ENCODE data around the gene PLEKHN1. TPM values are rescaled to one million over a fixed set of nuclear protein-coding genes. Genes with fewer than 3 reads are reported as not detected.

The PLEKHN1 gene
- total and polyA plus RNA-seq, 2 of the 4 experiments (the other 2 are of a cell fraction): 0.54 to 2.1 TPM

- Histone ChIP-seq H3K4me2 (ENCODE audit: low read depth, low read length) (peak overlapping the region; percentile 12), H3K4me1 (ENCODE audit: control insufficient read depth, insufficient read depth, low read length) (0 out of 2 replicates have a peak, but pooled peaks cover 2% of the 10 kb centered on the region), H3K79me1 (ENCODE audit: low read depth in 1 of 2, low read length in 2 of 2) (no peaks in the 10 kb centered on the region), H3K27me3 (ENCODE audit: control insufficient read depth, insufficient read depth, low read length) (no peaks in the 10 kb centered on the region), H3K4ac (ENCODE audit: low read depth, low read length) (no peak overlapping the region), H3K27ac (ENCODE audit: insufficient read depth, low read length) (no peak overlapping the region), H2BK15ac (ENCODE audit: low read depth, low read length) (no peak overlapping the region), H2BK20ac (ENCODE audit: low read depth, low read length) (no peak overlapping the region), H3K23ac (ENCODE audit: low read depth, low read length) (no peak overlapping the region), H3K9me3 (ENCODE audit: control insufficient read depth, insufficient read depth, low read length) (no peaks in the 10 kb centered on the region), H4K8ac (ENCODE audit: low read depth in 2 of 2, low read length in 2 of 2) (0 out of 4 replicates have a peak overlapping the region, but pooled peaks of 1 of the 2 experiments have one; percentile 9), H2AFZ (replicated peaks; ENCODE audit: low read length, poor library complexity) (peak overlapping the region; percentile 76), H2AK5ac (ENCODE audit: low read depth, low read length) (no peak overlapping the region), H4K20me1 (ENCODE audit: insufficient read depth, low read length) (no peaks in the 10 kb centered on the region; the same call in 1 of the 2 replicates), H4K5ac (ENCODE audit: low read depth, low read length) (no peak overlapping the region), H4K91ac (ENCODE audit: insufficient read depth, low read depth, low read length) (no peak overlapping the region), H3K14ac (replicated peaks; ENCODE audit: low read depth, low read length) (no peak overlapping the region), H3K9me1 (ENCODE audit: insufficient read depth, low read length) (no peaks in the 10 kb centered on the region), H2AK9ac (replicated peaks; ENCODE audit: low read depth, low read length, poor library complexity) (peak overlapping the region; percentile 28), H2BK120ac (ENCODE audit: low read depth, low read length) (no peak overlapping the region), H2BK5ac (ENCODE audit: low read depth, low read length, poor library complexity, severe bottlenecking) (no peak overlapping the region), H3K9ac (ENCODE audit: low read depth, low read length) (no peak overlapping the region), H3K4me3 (ENCODE audit: insufficient read depth, low read depth, low read length) (peak overlapping the region; percentile 0; the same call in 1 of the 2 replicates), H3K18ac (ENCODE audit: low read depth, low read length) (no peak overlapping the region), H3K36me3 (ENCODE audit: control insufficient read depth, insufficient read depth, low read length) (no peaks in the 10 kb centered on the region), H3K56ac (ENCODE audit: extremely low read depth, insufficient read depth, low read length) (no peak overlapping the region)
- 17% methylated on average over 12 of the region's 40 CpGs; no CpG with 5 or more reads in 1 of the 2 experiments for WGBS, 2 experiments (ENCODE audit: extremely low coverage in 2 of 2, insufficient read length in 1 of 2)
- ChIA-PET CTCF (interaction anchor here (1.4 kb wide), 1 partner anchor 9 kb away, joined by 3 read pairs; no protein-coding TSS in a partner anchor), POLR2A (ENCODE audit: unreplicated experiment) (no interaction called here)
- BruUV-seq (replicated peaks): no TSS peak
- dilution Hi-C loops (cut with HindIII; ENCODE audit: low sequenced_read_pairs, unreplicated experiment): no loop called here
- intact Hi-C loops (cut with micrococcal nuclease): loop anchor here (2.0 to 5.0 kb wide), 2 partner anchors 74 to 103 kb away; no protein-coding TSS in a partner anchor
- DNase-seq (peak; percentile 36), ATAC-seq (ENCODE audit: low read depth) (peak; percentile 95)
- TF ChIP-seq POLR2A (IDR thresholded peaks at IDR 0.05; ENCODE audit: low read depth, low read length) (no peak), MAZ (IDR thresholded peaks at IDR 0.05; ENCODE audit: borderline replicate concordance, low read depth, low read length) (no peak), USF2 (IDR thresholded peaks at IDR 0.05; ENCODE audit: low read depth, low read length) (no peak), SMC3 (IDR thresholded peaks at IDR 0.05; ENCODE audit: low read depth, low read length) (peak; percentile 58), FOS (IDR thresholded peaks at IDR 0.05; ENCODE audit: low read depth, low read length) (no peak), MAFK (IDR thresholded peaks at IDR 0.05; ENCODE audit: low read depth, low read length) (no peak), RAD21 (IDR thresholded peaks at IDR 0.05; ENCODE audit: low read length) (peak; percentile 71), CEBPB (IDR thresholded peaks at IDR 0.05; ENCODE audit: low read depth, low read length) (no peak), CHD1 (IDR thresholded peaks at IDR 0.05; ENCODE audit: low read depth, low read length) (no peak), MXI1 (IDR thresholded peaks at IDR 0.05; ENCODE audit: borderline replicate concordance, low read depth, low read length) (no peak)
- TF ChIP-seq, protein P1, sequence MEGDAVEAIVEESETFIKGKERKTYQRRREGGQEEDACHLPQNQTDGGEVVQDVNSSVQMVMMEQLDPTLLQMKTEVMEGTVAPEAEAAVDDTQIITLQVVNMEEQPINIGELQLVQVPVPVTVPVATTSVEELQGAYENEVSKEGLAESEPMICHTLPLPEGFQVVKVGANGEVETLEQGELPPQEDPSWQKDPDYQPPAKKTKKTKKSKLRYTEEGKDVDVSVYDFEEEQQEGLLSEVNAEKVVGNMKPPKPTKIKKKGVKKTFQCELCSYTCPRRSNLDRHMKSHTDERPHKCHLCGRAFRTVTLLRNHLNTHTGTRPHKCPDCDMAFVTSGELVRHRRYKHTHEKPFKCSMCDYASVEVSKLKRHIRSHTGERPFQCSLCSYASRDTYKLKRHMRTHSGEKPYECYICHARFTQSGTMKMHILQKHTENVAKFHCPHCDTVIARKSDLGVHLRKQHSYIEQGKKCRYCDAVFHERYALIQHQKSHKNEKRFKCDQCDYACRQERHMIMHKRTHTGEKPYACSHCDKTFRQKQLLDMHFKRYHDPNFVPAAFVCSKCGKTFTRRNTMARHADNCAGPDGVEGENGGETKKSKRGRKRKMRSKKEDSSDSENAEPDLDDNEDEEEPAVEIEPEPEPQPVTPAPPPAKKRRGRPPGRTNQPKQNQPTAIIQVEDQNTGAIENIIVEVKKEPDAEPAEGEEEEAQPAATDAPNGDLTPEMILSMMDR (conservative IDR thresholded peaks at IDR 0.05; ENCODE audit: low read depth, low read length): peak; percentile 65
- in situ Hi-C loops (cut with MboI; ENCODE audit: low sequenced_read_pairs): no loop called here
Observed at GRCh38 chr1:975896-976683, 9.8 kb downstream of the PLEKHN1 start.
